GM12872 (cell line): ENCODE measurements around the gene LRIT1.

Experiments used
- CTCF ChIP-seq: IDR thresholded peaks from 3 replicates; pipeline ENCODE4 v1.5.1; 2011; ENCODE audit warnings: low read depth, mild to moderate bottlenecking, low read length, moderate library complexity; ENCODE audit not compliant: insufficient read depth

The LRIT1 gene

GRCh38 chr10:84211566-84211965 lies 29.8 kb downstream of the LRIT1 start:
- no peak for TF ChIP-seq CTCF

GRCh38 chr10:84208023-84208422 lies 33.3 kb downstream of the LRIT1 start:
- TF ChIP-seq CTCF, result no peak

GRCh38 chr10:84205853-84206525 lies 35.4 kb downstream of the LRIT1 start:
- TF ChIP-seq CTCF, result no peak

- TF ChIP-seq CTCF, result peak; percentile 98
These were observed 36.1 kb downstream of the LRIT1 start for GRCh38 chr10:84205049-84205852.

- no peak for TF ChIP-seq CTCF
These were observed 36.7 kb downstream of the LRIT1 start for GRCh38 chr10:84204610-84205009.

- peak; percentile 90 for TF ChIP-seq CTCF
These were observed 37.2 kb downstream of the LRIT1 start for GRCh38 chr10:84204122-84204521.

- peak; percentile 14; the same call in 1 of the 3 replicates for TF ChIP-seq CTCF
These were observed 39.0 kb downstream of the LRIT1 start for GRCh38 chr10:84202349-84202748.
